NCI-H2196 (cell line): Measurements from ENCODE around the gene MGAT4A.
A peak's percentile ranks its signal among the peaks of the same experiment; 100 is the strongest.

ENCODE experiments used
- DNase-seq: peaks from one replicate; lab custom pipeline; 2025; ENCODE audit not compliant: unreplicated experiment; lab: John Stamatoyannopoulos, UW

Gene MGAT4A

DNA sequence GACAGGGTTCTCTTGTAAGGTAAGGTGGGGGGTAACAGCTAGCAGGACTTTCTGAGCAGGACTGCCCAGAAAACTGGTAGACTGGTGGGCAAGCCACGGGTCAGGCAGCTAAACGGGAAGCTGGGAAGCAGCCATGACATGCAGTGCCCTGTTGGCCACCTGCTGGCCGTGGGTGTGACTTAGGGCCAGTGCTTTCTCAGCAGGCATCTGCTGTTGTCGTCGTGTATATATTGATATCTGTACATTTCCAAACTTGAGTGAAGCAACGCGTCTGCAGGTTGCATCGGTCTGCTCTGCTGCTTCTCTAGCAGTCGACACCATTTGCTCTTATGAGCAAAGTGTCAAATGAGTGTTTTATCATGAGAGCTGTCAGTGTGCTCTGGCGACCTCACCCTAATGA lies 153.6 kb downstream of the MGAT4A start:
- no peak for DNase-seq

GRCh38 chr2:98576666-98577312 lies 154.1 kb downstream of the MGAT4A start:
- no peak for DNase-seq

DNA sequence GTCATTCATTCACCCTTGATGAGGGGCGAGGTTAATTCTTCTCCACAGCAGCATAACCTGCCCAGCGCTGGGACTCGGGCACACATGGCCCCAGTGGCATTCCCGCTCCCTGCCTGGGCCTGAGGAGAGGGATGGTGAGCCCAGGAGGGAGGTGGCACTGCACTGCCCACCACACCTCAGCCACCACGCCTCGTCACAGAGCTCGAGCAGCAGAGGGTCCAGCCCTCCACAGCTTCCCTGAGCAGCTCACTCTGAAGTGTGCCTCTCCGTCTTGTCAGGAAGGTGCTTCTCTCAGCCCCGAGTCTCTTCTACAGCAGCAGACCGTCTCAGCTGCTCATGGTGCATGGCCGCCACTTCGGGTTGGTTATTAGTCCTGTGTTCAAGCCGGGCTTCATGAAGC lies 157.5 kb downstream of the MGAT4A start:
- DNase-seq: no peak

- no peak for DNase-seq
These were observed 158.3 kb downstream of the MGAT4A start for GRCh38 chr2:98572676-98573075.

DNA sequence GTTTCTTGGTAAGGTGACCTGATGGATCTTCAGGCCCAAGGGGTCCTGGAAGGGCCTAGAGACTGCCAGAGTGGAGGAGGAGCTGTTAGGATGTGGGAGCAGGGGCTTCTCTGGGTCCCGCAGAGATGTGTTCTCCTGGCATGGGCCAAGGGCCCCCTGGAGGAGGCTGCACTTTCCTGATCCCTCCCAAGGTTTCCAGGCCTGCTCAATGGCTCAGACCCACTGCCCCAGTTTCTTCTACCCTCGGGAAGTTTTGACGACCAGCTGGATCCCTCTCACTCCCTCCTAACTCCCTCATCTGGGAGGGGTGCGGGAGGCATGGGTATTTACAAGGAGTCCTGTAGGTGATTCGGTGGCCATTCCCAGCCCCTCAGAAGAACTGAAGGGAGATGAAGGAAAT lies 158.7 kb downstream of the MGAT4A start:
- no peak for DNase-seq

DNA sequence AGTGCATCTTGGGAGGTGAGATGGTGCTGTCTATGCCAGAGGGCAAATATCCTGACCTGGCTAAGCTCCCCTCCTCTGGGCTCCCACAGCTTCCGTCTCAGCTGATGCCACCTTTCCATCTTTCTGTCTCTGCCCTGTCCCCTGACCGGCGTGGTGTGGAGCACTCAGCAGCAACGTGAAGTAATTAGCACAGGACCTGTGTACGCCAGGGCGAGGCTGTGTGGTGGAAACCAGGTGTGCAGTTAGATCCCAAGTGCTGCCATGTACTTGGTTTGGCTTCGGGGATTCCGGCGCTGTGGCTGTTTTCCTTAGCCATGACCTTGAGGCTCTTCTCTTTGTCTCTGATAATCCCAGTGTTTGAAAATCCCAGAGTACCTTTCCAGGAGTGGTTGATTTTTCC lies 159.1 kb downstream of the MGAT4A start:
- DNase-seq: no peak

DNA sequence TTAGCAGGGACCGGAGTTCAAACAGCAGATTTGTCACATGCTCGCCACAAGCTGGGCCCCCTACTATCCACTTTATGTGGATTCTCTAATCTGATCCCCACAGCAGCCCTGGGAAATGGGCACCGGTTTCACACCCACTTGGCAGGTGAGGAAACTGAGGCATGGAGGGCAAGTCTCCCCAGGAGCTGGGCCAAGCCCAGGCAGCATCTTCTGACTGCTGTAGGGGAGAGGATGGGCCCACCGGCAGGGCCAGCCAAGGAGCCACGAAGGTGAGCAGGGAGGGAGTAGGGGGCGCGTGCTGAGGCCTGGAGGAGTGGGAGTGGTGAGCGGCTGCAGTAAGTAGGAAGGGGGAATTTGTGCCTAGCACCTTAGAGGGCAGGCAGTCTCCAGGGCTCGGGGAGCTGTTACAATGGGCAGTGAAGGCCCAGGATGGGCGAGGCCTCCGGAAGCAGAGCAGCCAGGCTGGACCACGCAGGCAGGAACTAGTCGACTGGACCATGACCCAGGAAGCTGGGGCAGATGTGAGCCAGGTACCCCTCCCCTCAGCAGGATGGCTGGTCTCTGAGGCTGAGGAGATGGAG lies 159.7 kb downstream of the MGAT4A start:
- no peak for DNase-seq

DNA sequence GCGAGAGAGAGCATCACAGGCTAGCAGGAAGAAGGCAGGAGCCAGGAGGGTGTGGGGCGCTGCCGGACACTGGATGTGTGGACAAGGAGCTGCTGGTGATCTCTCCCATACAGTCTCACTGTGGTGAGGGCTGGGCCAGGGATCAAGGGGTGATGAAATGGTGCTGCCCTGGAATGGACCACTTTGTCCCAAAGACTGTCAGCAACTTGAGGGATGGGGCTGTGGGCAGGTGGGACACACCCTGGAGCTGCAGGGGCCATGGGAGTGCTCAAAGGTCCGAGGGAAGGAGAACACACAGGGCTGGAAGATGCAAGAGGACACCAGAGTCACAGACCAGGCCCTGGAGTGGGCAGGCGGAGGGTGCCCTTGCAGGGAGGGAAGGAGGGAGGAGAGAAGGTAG lies 160.6 kb downstream of the MGAT4A start:
- no peak for DNase-seq

- no peak for DNase-seq
These were observed 161.0 kb downstream of the MGAT4A start for GRCh38 chr2:98569915-98570314.

DNA sequence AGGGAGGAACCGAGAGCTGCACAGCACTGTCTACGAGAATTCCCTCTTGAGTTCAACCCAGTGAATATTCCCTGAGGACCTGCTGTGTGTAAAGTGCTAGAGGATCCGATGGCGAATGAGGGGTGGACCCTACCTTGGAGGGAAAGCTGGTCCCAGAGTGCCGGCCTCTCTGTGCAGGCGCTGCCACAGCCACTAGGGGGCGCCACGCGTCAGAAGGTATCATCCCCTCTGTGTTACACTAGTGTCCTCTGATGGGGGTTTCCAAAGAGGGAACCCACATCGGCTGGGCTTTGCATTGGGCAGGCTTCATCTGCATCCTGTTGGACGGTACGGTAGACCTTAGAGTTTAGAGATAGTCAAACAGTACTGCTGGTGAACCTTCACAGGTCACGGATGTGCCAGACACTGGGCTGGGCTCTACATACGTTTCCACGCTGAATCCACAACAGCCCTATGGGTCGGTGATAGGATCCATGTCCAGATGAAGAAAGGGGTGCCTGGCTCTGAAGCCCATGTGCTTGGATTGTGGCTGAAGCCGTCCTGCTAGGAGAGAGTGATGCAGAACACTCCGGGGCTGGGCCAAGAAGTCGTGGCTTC lies 161.6 kb downstream of the MGAT4A start:
- DNase-seq: peak; percentile 63
